GM18498 (cell line): ENCODE measurements around the gene BRICD5.

Experiments
- ATAC-seq: cut with Tn5 transposase; IDR thresholded peaks from one replicate; pipeline ENCODE4 v1.9.1; 2021; ENCODE audit warnings: mild to moderate bottlenecking, moderate library complexity; ENCODE audit not compliant: unreplicated experiment

The BRICD5 gene

GRCh38 chr16:2183671-2184070 is 27.0 kb downstream of the BRICD5 start:
- ATAC-seq, result no peak

GRCh38 chr16:2181952-2182351 is 28.7 kb downstream of the BRICD5 start:
- no peak for ATAC-seq

- no peak for ATAC-seq
Measured at GRCh38 chr16:2180962-2181923, 29.4 kb downstream of the BRICD5 start.

- no peak for ATAC-seq
Measured at GRCh38 chr16:2180461-2180860, 30.2 kb downstream of the BRICD5 start.

GRCh38 chr16:2179576-2179975 is 31.1 kb downstream of the BRICD5 start:
- no peak for ATAC-seq

- no peak for ATAC-seq
Measured at GRCh38 chr16:2179107-2179501, 31.6 kb downstream of the BRICD5 start.

- ATAC-seq, result no peak
Measured at GRCh38 chr16:2178321-2179106, 32.1 kb downstream of the BRICD5 start.

- ATAC-seq, result no peak
Measured at GRCh38 chr16:2177561-2177960, 33.1 kb downstream of the BRICD5 start.

GRCh38 chr16:2177101-2177500 is 33.6 kb downstream of the BRICD5 start:
- ATAC-seq, result no peak

GRCh38 chr16:2176047-2176446 is 34.6 kb downstream of the BRICD5 start:
- no peak for ATAC-seq

- no peak for ATAC-seq
Measured at GRCh38 chr16:2175454-2175853, 35.2 kb downstream of the BRICD5 start.

GRCh38 chr16:2174396-2175131 is 36.1 kb downstream of the BRICD5 start:
- ATAC-seq, result no peak

GRCh38 chr16:2173916-2174315 is 36.7 kb downstream of the BRICD5 start:
- no peak for ATAC-seq

- ATAC-seq, result no peak
Measured at GRCh38 chr16:2173366-2173765, 37.3 kb downstream of the BRICD5 start.

GRCh38 chr16:2172688-2173335 is 37.9 kb downstream of the BRICD5 start:
- no peak for ATAC-seq

GRCh38 chr16:2171601-2172178 is 39.0 kb downstream of the BRICD5 start:
- ATAC-seq, result no peak

GRCh38 chr16:2170587-2171435 is 39.9 kb downstream of the BRICD5 start:
- no peak for ATAC-seq

- no peak for ATAC-seq
Measured at GRCh38 chr16:2170080-2170479, 40.6 kb downstream of the BRICD5 start.

GRCh38 chr16:2167068-2167638 is 43.5 kb downstream of the BRICD5 start:
- no peak for ATAC-seq
